ENCODE results near the gene PRXL2A.
A peak's percentile ranks its signal among the peaks of the same experiment; 100 is the strongest.
"Not testable (repeated sequence)": the region's sequence is repeated elsewhere in the genome, so short reads cannot be mapped to it uniquely, and the experiment has no call there.

PRXL2A gene

DNA sequence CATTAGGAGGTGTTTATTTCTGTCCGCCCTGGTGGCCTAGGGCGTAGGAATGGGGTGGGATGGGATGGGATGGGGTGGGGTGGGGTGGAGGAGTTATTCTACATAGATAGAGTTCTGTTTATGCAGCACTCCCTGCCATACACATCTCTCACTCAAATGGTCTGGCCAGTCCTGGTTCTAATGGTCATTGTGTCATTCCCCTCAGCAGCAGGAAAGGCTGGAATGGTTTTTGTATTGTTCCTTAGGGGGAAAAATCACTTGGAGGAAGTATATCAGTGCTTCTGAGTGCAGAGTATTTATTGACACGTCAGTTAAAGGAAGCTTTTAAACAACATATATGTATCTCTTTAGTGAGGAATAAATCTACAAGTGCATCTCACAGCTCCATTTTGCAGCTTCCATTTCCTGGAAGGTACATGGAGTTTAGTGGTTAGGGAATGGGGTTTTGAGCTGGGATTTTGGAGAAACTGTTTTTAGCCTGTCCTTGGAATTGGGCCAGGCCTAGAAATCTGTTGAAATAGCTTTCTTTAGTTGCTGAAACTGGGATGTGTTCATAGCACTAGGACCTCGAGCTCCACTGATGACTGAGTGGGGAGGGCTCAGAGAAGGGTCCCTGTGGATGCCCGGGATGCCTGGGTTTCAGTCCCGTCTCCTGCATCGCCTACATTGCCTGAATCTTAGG is 54.1 kb downstream of the PRXL2A start:
- DNase-seq: peak; percentile 54

GRCh38 chr10:80462981-80463741 is 54.8 kb downstream of the PRXL2A start:
- DNase-seq: no peak

GRCh38 chr10:80463868-80464267 is 55.5 kb downstream of the PRXL2A start:
- DNase-seq: no peak

DNA sequence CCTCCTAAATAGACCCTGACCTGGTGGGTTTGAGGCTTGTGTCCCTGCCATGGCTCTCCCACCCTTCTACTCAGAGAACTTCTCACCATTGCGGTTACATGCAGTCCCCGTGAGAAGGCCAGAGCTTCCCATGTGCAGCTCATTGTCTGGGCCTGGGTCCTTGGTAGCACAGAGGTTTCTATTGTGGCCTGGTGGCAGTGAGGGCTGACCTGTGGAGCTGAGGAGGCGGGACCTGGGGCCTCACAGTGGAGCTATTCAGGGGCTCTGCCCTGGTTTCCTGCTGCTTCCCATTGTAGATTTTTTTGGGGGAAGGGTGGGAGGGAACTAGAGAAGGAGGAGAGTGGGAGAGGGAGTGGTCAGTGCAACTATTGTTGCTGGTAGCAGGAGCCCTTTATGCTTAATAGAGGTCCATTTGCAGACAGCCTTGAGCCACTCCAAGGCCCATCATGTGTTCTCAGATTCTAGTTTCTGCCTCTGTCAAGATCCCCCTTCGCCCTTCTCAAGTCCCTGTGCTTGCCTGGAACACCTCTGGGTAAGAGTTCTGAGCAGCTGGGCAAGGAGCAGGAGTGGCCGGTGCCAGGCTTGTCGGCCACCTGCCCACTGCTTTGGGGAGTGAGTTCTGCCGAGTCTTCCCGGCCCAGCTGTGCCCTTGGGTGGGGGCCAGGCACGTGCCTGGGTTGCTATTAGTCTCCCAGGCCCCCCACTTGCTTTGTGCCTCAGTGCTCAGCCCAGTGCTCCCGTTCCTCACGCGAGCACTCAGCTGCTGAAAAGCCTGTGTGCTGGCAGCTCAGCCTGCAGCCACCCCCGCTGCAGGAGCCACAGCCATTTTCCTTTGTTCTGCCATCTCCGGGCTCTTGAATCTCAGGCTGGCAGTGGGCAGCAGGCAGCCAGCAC is 56.5 kb downstream of the PRXL2A start:
- DNase-seq: peak; percentile 76

DNA sequence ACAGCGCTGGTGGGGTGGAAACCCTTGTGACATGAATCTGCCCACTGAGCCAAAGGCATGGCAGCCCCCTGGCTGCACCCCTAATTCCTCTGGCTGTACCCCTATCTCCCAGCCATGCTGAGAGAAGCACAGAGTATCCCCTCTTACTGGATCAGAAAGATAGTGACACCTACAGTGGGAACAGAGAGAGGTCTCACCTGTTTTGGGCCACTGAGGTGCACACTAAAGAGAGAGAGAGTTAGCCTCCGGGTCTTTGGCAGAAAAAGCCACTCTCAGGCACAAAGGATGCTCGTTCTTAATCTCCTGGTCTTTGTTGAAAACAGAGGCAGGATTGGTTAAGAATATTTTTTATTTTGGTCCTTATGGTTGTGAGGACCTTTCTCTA is 57.1 kb downstream of the PRXL2A start:
- DNase-seq: no peak

GRCh38 chr10:80465839-80466590 is 57.7 kb downstream of the PRXL2A start:
- DNase-seq: no peak

- DNase-seq: no peak
These were observed 58.5 kb downstream of the PRXL2A start for GRCh38 chr10:80466724-80467326.

DNA sequence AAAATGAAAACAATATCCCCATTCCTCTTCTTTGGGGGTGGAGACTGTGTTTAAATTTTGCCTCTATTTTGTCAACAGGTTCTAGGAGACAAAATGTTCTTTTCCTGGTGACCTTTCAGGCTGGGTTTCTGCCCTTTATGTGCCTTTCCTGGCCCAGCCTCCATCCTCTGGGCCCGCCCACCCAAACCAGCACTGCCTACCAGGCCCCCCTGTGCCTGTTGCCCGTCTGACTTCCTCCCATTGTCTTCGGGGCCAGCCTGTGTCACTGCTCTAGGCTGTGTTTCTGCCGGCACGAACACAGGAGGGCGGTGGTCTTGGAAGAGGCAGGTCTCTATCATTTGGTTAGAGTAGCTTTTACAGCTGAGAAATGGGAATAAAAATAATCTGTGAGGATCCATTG is 59.7 kb downstream of the PRXL2A start:
- DNase-seq: no peak

GRCh38 chr10:80468806-80469421 is 60.6 kb downstream of the PRXL2A start:
- DNase-seq: no peak

DNA sequence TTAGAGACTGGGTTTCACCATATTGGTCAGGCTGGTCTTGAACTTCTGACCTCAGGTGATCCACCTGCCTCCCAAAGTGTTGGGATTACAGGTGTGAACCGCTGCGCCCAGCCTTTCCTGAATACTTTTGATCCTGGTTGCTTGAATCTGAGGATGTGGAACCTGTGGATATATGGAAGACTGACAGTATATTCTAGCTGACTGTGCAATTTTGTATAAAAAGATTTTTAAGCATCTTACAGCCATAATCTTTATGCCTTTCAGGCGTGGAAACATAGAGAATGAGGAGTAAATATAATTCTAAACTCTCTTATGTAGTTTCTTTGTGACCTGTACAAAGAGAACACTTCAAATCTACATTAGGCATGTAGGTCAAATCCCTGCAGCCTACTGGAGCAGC is 61.9 kb downstream of the PRXL2A start:
- no peak for DNase-seq

GRCh38 chr10:80471001-80471400 is 62.6 kb downstream of the PRXL2A start:
- no peak for DNase-seq

GRCh38 chr10:80471715-80472233 is 63.4 kb downstream of the PRXL2A start:
- no peak for DNase-seq

DNA sequence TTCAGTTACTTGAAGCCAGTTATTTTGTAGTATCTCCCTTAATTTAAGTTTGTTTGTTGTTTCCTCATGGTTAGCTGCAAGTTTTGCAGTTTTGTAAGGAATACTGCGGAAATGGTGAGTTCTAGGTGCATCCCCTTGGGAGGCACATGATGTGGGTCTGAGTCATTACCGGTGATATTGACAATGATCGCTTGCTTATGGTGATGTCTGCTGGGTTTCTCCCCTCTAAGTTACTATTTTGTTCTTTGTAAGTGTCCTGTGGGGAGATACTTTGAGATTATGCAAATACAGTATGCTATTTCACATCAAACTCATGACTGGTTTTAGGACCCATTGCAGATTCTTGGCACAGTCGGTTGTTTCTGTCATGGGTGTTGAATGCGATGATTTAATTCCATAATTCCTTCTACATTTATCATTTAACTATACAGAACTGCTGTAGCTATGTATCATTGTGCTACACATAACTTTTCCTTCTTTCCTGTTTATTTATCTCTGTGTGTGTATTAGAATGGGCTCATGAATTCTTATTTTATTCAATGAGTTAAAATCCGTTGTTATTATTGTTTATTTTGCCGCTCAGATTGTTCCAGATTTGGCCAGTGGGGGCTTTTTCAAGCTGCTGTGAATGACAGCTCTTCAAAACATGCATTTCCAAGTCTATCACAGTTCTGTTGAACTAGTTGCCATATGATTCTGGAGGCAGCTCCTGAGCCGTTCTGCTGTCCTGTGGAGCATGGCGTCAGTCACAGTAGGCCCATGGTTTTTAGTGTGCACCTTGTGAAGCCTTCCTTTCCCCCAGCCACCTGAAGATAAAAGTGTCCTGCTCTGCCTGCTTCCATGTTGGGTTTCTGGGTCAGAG is 64.1 kb downstream of the PRXL2A start:
- no peak for DNase-seq

GRCh38 chr10:80473096-80473657 is 64.8 kb downstream of the PRXL2A start:
- no peak for DNase-seq

- DNase-seq: no peak
These were observed 65.6 kb downstream of the PRXL2A start for GRCh38 chr10:80473692-80474596.

DNA sequence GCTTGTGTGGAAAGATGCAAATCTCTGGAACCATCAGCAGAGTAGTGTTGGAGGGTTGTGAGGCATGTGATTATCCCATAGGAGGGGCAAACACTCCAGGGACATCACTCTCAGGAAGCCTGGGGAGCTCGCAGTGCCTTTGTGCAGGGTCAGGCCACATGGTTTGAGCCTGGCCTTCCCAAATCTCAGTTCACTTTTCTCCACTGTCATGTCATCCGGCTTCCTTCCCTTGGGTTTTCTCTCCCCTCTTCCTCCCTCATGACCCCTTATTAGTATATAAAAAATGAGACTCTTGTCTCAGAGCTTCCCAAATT is 66.2 kb downstream of the PRXL2A start:
- no peak for DNase-seq

DNA sequence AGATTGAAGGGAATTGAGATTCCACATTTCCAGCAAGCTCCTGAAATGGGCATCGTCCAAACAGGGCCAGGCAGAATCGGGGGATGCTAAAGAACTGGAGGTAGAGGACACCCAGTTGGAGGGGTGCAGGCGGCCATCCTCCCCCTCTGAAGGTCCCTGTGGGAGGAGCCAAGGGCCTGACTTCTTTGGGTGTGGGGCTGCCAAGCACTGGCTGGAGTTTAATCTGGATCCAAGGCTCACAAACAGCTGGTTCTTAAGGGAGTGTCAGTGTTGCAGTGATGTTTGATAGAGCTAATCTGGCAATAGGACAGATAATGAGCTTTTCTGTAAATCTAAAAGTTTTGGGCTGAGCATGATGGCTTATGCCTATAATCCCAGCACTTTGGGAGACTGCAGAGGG is 66.6 kb downstream of the PRXL2A start:
- no peak for DNase-seq

- not testable (repeated sequence) for DNase-seq
These were observed 67.3 kb downstream of the PRXL2A start for GRCh38 chr10:80475641-80476040.

DNA sequence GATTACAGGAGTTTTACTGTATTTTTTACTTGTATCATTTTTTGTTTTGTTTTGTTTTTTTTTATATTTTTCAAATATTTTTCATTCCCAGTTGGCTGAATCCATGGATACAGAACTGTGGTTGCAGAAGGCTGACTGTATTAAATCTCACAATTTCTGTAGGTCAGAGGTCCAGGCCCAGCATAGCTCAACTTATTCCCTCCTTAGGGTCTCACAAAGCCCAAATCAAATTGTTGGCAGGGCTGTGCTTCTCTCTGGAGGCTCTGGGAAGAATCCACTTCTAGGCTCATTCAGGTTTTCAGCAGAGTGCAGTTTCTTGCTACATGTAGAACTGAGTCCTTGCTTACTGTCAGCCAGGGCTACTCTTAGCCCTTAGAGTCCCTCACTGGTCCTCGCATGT is 68.3 kb downstream of the PRXL2A start:
- no peak for DNase-seq

Measured in right hindlimb (tissue), 1 donor.